ENCODE results near the gene CUX1.

CUX1 gene

DNA sequence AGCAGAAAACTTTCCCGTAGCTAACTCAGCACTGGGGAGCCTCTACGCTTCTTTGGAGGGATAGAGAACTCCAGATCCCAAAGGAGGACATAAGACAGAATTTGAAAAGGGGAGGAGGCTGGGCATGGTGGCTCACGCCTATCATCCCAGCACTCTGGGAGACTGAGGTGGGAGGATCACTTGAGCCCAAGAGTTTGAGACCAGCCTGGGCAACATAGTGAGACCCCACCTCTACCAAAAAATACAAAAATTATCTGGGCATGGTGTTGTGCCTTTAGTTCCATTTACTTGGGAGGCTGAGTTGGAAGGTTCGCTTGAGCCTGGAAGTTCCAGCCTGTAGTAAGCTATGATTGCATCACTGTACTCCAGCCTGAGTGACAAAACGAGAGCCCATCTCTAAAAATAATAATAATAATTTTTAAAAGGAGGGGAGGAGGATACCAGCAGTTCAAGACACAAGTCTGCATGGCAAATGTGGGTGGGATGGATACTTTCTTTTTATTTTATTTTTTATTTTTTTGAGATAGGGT lies 303.3 kb downstream of the CUX1 start:
- H3K4me3 ChIP-seq (ENCODE audit: low read depth, low read length) = no peak overlapping the region
- TF ChIP-seq, protein P1, sequence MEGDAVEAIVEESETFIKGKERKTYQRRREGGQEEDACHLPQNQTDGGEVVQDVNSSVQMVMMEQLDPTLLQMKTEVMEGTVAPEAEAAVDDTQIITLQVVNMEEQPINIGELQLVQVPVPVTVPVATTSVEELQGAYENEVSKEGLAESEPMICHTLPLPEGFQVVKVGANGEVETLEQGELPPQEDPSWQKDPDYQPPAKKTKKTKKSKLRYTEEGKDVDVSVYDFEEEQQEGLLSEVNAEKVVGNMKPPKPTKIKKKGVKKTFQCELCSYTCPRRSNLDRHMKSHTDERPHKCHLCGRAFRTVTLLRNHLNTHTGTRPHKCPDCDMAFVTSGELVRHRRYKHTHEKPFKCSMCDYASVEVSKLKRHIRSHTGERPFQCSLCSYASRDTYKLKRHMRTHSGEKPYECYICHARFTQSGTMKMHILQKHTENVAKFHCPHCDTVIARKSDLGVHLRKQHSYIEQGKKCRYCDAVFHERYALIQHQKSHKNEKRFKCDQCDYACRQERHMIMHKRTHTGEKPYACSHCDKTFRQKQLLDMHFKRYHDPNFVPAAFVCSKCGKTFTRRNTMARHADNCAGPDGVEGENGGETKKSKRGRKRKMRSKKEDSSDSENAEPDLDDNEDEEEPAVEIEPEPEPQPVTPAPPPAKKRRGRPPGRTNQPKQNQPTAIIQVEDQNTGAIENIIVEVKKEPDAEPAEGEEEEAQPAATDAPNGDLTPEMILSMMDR (IDR thresholded peaks at IDR 0.05; ENCODE audit: borderline replicate concordance, insufficient read depth, low read depth, low read length) = no peak

DNA sequence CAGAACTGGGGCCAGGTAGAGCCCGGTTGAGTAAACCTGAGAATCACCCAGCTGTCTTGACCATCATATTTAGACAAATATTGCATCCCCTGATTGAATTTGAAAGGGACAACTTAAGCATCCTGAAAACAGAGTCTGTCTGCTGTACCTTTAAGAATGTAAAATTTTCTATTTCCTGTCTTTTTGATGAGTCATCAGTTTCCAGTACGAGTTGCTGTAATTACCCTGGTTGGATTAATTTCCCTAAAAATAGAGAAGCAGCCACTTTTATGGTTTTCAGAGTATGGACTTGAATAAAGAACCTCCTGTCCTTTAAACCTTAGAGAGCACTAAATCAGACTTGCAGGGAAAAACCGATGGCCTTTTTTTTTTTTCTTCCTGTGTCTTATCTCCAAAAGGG lies 304.6 kb downstream of the CUX1 start:
- no peak overlapping the region for H3K4me3 ChIP-seq (ENCODE audit: low read depth, low read length)
- TF ChIP-seq, protein P1 (IDR thresholded peaks at IDR 0.05; ENCODE audit: borderline replicate concordance, insufficient read depth, low read depth, low read length) = no peak

DNA sequence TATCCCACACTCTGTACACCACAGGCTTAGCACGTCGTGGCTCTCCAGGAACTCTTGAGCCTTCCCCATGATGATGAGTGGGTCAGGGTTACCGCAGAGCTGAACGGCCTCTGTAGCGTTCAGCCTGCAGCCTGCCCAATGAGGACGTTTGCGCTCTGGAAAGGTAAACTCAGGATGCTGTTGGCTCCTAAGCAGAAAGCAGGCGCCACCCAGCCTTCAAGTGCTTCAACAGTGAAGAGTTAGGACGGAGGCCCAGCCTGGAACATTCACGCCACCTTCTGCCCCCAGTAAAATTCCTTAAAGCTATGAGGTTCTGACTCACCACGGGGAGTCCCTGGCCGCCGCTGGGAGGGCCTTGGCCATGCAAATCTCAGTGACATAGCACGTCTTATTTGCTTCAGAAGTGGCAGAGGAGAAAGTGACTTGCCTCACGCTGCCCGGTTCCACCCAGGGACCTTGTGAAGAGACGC lies 307.7 kb downstream of the CUX1 start:
- TF ChIP-seq, protein P1 (IDR thresholded peaks at IDR 0.05; ENCODE audit: borderline replicate concordance, insufficient read depth, low read depth, low read length) = no peak
- H3K4me3 ChIP-seq (ENCODE audit: low read depth, low read length) = no peak overlapping the region

DNA sequence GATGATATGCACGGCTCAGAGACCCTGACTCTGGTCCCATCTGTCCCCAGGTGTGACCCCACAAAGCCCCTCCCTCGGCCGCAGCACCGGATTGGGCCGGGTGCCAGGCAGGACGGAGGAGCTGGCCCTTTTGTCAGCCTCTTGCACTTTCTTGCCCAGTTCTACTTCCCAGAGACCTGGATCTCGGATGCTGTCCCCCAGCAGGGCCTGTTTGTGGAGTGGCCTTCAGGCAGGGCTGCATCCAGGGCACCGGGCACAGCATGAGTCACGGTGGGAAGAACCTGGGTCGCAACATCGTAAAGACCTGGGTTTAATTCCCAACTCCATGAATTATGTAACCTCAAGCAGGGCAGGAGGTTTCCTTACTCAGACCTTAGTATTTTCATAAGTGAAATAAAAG lies 310.9 kb downstream of the CUX1 start:
- H3K4me3 ChIP-seq (ENCODE audit: low read depth, low read length) = no peak overlapping the region
- TF ChIP-seq, protein P1 (IDR thresholded peaks at IDR 0.05; ENCODE audit: borderline replicate concordance, insufficient read depth, low read depth, low read length) = no peak

DNA sequence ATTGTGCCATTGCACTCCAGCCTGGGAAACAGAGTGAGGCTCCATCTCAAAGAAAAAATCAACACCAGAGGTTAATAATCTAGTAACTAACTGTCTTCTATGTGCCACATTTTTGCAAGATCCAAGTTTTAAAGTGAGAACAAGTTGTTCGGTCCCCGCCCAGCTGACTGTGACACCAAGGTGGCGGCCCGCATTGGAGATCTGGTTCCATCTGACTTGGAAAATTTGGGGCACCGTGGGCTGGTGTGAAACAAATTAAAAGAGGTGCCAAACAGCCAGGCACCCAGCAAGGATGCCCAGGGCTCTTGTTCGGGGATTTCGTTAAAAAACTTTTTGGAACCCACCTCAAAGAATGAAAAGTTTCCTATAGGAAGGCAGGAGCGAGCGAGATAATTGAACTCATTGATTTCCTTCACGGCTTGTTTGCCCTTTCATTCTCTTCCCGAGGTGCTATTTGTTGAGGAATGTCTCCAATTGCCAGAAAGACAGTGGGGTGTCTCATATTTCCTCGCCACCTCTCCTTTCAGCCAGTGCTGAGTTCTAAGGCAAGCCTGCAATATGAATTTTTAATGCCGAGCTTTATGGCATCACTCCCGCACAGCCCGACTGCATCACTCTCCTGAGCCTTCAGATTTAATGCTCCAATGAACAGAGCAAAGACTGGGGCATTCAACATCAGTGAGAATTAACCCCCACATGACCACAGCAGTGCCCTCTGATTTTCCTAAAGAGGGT lies 312.4 kb downstream of the CUX1 start:
- TF ChIP-seq, protein P1 (IDR thresholded peaks at IDR 0.05; ENCODE audit: borderline replicate concordance, insufficient read depth, low read depth, low read length) = no peak
- H3K4me3 ChIP-seq (ENCODE audit: low read depth, low read length) = no peak overlapping the region

DNA sequence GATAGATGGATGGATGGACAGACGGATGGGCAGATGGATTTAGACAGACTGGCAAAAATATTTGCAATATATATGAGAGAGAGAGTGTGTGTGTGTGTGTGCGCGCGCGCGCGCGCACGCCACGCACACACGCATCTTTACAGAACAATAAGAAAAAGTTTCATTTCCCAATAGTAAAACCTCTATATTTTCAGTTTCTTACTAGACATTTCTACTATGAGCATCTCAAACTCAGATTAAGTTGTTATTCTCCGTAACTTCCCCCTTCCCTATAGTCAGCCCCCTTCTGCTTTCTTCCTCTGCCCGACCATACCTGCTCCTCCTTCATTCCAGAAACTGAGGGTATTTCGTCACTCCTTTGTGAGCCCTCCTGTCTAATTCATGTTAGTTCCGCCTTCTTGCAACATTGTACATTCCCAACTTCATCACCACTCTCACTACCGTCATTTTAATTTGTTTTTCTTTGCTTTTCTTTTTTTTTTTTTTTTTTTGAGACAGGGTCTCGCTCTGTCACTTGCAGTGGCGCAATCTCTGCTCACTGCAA lies 314.9 kb downstream of the CUX1 start:
- TF ChIP-seq, protein P1 (IDR thresholded peaks at IDR 0.05; ENCODE audit: borderline replicate concordance, insufficient read depth, low read depth, low read length) = no peak

DNA sequence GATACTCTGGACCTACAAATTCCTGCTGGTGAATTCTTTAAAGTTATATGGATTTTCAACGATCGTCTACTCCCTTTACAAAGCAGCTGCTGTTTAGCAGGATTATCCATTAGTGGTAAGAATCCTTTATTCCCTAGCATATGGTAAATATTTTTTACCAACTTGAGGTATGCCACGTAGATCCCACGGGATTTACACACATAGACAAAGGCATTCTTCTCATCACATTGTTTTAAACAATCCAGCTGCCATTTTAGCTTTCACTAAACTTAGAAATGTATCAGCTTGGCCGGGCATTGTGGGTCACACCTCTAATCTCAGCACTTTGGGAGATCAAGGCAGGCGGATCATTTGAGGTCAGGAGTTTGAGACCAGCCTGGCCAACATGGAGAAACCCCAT lies 321.2 kb downstream of the CUX1 start:
- no peak overlapping the region for H3K4me3 ChIP-seq (ENCODE audit: low read depth, low read length)
- TF ChIP-seq, protein P1 (IDR thresholded peaks at IDR 0.05; ENCODE audit: borderline replicate concordance, insufficient read depth, low read depth, low read length) = no peak

More for the DNA sequence above, 314.9 kb downstream of the CUX1 start:
- H3K4me3 ChIP-seq (ENCODE audit: low read depth, low read length) = no peak overlapping the region
